ENCODE results near the gene HSPB6.

Gene HSPB6

GRCh38 chr19:35775298-35776101 lies 18.7 kb upstream of the HSPB6 start, which contains the start of gene ARHGAP33:
Gene ARHGAP33, plus strand, starts transcription at chr19:35775564. Its CDS starts 95 bp downstream, at chr19:35775659.
- Histone ChIP-seq H3K36me3 (ENCODE audit: insufficient read depth, low read length) (peaks cover 8% of the 10 kb centered on the region; the same call in 1 of the 2 replicates), H3K9me3 (ENCODE audit: insufficient read depth, low read depth, low read length) (no peaks in the 10 kb centered on the region), H3K4me3 (ENCODE audit: low read length, poor library complexity, severe bottlenecking) (peak within 1 kb of the TSS; percentile 96), H3K79me2 (ENCODE audit: insufficient read depth, low read length) (peaks cover 39% of the 10 kb centered on the region), H3K9me2 (replicated peaks; ENCODE audit: low read depth, low read length) (no peaks in the 10 kb centered on the region), H4K20me1 (ENCODE audit: insufficient read depth, low read length, poor library complexity, severe bottlenecking) (peaks cover 11% of the 10 kb centered on the region), H3F3A (ENCODE audit: low read depth) (no peaks in the 10 kb centered on the region), H3K4me2 (ENCODE audit: low read depth, low read length, poor library complexity, severe bottlenecking) (peak within 1 kb of the TSS; percentile 95), H3K9ac (ENCODE audit: low read depth, low read length, poor library complexity, severe bottlenecking) (peak within 1 kb of the TSS; percentile 85), H3K27me3 (ENCODE audit: insufficient read depth, low read length, poor library complexity, severe bottlenecking) (no peaks in the 10 kb centered on the region), H2AFZ (ENCODE audit: low read length) (peak within 1 kb of the TSS; percentile 82), H3K4me1 (ENCODE audit: insufficient read depth, low read length, poor library complexity, severe bottlenecking) (peaks cover 28% of the 10 kb centered on the region)
- no peak for TF ChIP-seq EZH2phosphoT487 (IDR thresholded peaks at IDR 0.05; ENCODE audit: borderline replicate concordance)
- no peak for TF ChIP-seq CTCF (conservative IDR thresholded peaks at IDR 0.05; ENCODE audit: low read length)

GRCh38 chr19:35775046-35775297 lies 18.1 kb upstream of the HSPB6 start:
- peak overlapping the region; percentile 65; the same call in 1 of the 2 replicates for H2AFZ ChIP-seq (ENCODE audit: low read length)
- peaks cover 28% of the 10 kb centered on the region for H3K4me1 ChIP-seq (ENCODE audit: insufficient read depth, low read length, poor library complexity, severe bottlenecking)
- H3K27me3 ChIP-seq (ENCODE audit: insufficient read depth, low read length, poor library complexity, severe bottlenecking): no peaks in the 10 kb centered on the region
- H3K36me3 ChIP-seq (ENCODE audit: insufficient read depth, low read length): peaks cover 4% of the 10 kb centered on the region; the same call in 1 of the 2 replicates
- no peaks in the 10 kb centered on the region for H3K9me2 ChIP-seq (replicated peaks; ENCODE audit: low read depth, low read length)
- H3K79me2 ChIP-seq (ENCODE audit: insufficient read depth, low read length): peaks cover 39% of the 10 kb centered on the region
- H3K4me2 ChIP-seq (ENCODE audit: low read depth, low read length, poor library complexity, severe bottlenecking): peak overlapping the region; percentile 81
- H4K20me1 ChIP-seq (ENCODE audit: insufficient read depth, low read length, poor library complexity, severe bottlenecking): peaks cover 11% of the 10 kb centered on the region
- no peaks in the 10 kb centered on the region for H3K9me3 ChIP-seq (ENCODE audit: insufficient read depth, low read depth, low read length)
- no peaks in the 10 kb centered on the region for H3F3A ChIP-seq (ENCODE audit: low read depth)
- H3K9ac ChIP-seq (ENCODE audit: low read depth, low read length, poor library complexity, severe bottlenecking): peak overlapping the region; percentile 40
- no peak for TF ChIP-seq EZH2phosphoT487 (IDR thresholded peaks at IDR 0.05; ENCODE audit: borderline replicate concordance)
- TF ChIP-seq CTCF (conservative IDR thresholded peaks at IDR 0.05; ENCODE audit: low read length): no peak
- H3K4me3 ChIP-seq (ENCODE audit: low read length, poor library complexity, severe bottlenecking): peak overlapping the region; percentile 96

GRCh38 chr19:35774274-35775045 lies 17.6 kb upstream of the HSPB6 start:
- Histone ChIP-seq H3K9me2 (replicated peaks; ENCODE audit: low read depth, low read length) (no peaks in the 10 kb centered on the region), H3K79me2 (ENCODE audit: insufficient read depth, low read length) (peaks cover 35% of the 10 kb centered on the region), H3K4me3 (ENCODE audit: low read length, poor library complexity, severe bottlenecking) (peak overlapping the region; percentile 96), H3K9ac (ENCODE audit: low read depth, low read length, poor library complexity, severe bottlenecking) (peak overlapping the region; percentile 40), H3K4me1 (ENCODE audit: insufficient read depth, low read length, poor library complexity, severe bottlenecking) (peaks cover 28% of the 10 kb centered on the region), H3K9me3 (ENCODE audit: insufficient read depth, low read depth, low read length) (no peaks in the 10 kb centered on the region), H3K36me3 (ENCODE audit: insufficient read depth, low read length) (no peaks in the 10 kb centered on the region; the same call in 1 of the 2 replicates), H3K4me2 (ENCODE audit: low read depth, low read length, poor library complexity, severe bottlenecking) (peak overlapping the region; percentile 81), H3F3A (ENCODE audit: low read depth) (no peaks in the 10 kb centered on the region), H3K27me3 (ENCODE audit: insufficient read depth, low read length, poor library complexity, severe bottlenecking) (no peaks in the 10 kb centered on the region), H4K20me1 (ENCODE audit: insufficient read depth, low read length, poor library complexity, severe bottlenecking) (peaks cover 11% of the 10 kb centered on the region), H2AFZ (ENCODE audit: low read length) (peak overlapping the region; percentile 65; the same call in 1 of the 2 replicates)
- TF ChIP-seq EZH2phosphoT487 (IDR thresholded peaks at IDR 0.05; ENCODE audit: borderline replicate concordance): no peak
- TF ChIP-seq CTCF (conservative IDR thresholded peaks at IDR 0.05; ENCODE audit: low read length): no peak
